Spleen (tissue), 7 donors: Measurements from ENCODE around the gene TRMT2A.

Experiments used
- POLR2A ChIP-seq, 3 donors: fragments of 450-650 bp; IDR thresholded peaks; one replicate each; pipeline ENCODE4 v1.5.1; 2017; ENCODE audit warnings: antibody characterized with exemption in 3 of 3, mild to moderate bottlenecking in 1 of 3
- TF ChIP-seq, protein P1 (sequence below), 11 experiments: fragments of 200-600 bp in 7 of 11; fragments of 450-650 bp in 4 of 11; sonication (generic) in 4 of 11; IDR thresholded peaks in 8 of 11; conservative IDR thresholded peaks in 3 of 11; 1 replicate in 7 of 11; 2 replicates in 4 of 11; pipeline versions ENCODE4 v1.4.0 to v1.8.0; 2016 to 2021; ENCODE audit warnings: antibody characterized with exemption in 11 of 11, inconsistent platforms in 4 of 11, mild to moderate bottlenecking in 1 of 11
- donor health status: DM: no; HTN: no; CAD: no; lungs with moderate emphysema.
- donor health status: DM: no; HTN: no; CAD: no.
- donor health status: DM: no; HTN: no; CAD: no.

- TF ChIP-seq, protein P1, sequence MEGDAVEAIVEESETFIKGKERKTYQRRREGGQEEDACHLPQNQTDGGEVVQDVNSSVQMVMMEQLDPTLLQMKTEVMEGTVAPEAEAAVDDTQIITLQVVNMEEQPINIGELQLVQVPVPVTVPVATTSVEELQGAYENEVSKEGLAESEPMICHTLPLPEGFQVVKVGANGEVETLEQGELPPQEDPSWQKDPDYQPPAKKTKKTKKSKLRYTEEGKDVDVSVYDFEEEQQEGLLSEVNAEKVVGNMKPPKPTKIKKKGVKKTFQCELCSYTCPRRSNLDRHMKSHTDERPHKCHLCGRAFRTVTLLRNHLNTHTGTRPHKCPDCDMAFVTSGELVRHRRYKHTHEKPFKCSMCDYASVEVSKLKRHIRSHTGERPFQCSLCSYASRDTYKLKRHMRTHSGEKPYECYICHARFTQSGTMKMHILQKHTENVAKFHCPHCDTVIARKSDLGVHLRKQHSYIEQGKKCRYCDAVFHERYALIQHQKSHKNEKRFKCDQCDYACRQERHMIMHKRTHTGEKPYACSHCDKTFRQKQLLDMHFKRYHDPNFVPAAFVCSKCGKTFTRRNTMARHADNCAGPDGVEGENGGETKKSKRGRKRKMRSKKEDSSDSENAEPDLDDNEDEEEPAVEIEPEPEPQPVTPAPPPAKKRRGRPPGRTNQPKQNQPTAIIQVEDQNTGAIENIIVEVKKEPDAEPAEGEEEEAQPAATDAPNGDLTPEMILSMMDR (IDR thresholded peaks at IDR 0.05 in 8 of 11, conservative IDR thresholded peaks at IDR 0.05 in 3 of 11): no peak
- TF ChIP-seq POLR2A (IDR thresholded peaks at IDR 0.05): no peak
These were observed 563 bp downstream of the TRMT2A start for GRCh38 chr22:20116376-20116950.
